Parathyroid adenoma (tissue), 2 donors: Measurements from ENCODE around the gene PPP1R8.
A peak's percentile ranks its signal among the peaks of the same experiment; 100 is the strongest.

Experiments
- H2AFZ ChIP-seq: fragments of 300-600 bp; sonication (generic); one replicate; pipeline ENCODE4 v1.7.0; 2017; ENCODE audit warnings: antibody characterized with exemption, mild to moderate bottlenecking
- H3K27ac ChIP-seq: fragments of 300-600 bp; sonication (generic); one replicate; pipeline ENCODE4 v1.7.0; 2017
- H3K27me3 ChIP-seq: fragments of 300-600 bp; sonication (generic); one replicate; pipeline ENCODE4 v1.7.0; 2017; ENCODE audit warnings: low read length; ENCODE audit not compliant: control insufficient read depth, insufficient read depth
- H3K36me3 ChIP-seq: fragments of 300-600 bp; sonication (generic); one replicate; pipeline ENCODE4 v1.7.0; 2017; ENCODE audit warnings: low read length; ENCODE audit not compliant: control insufficient read depth, insufficient read depth
- H3K4me1 ChIP-seq: fragments of 300-600 bp; sonication (generic); one replicate; pipeline ENCODE4 v1.7.0; 2017; ENCODE audit warnings: control low read depth
- H3K4me2 ChIP-seq: fragments of 300-600 bp; sonication (generic); one replicate; pipeline ENCODE4 v1.7.0; 2017; ENCODE audit warnings: low read length
- H3K4me3 ChIP-seq: fragments of 300-600 bp; sonication (generic); one replicate; pipeline ENCODE4 v1.7.0; 2017; ENCODE audit warnings: low read depth, low read length
- H3K79me2 ChIP-seq: fragments of 300-600 bp; sonication (generic); one replicate; pipeline ENCODE4 v1.7.0; 2017; ENCODE audit warnings: control low read depth
- H3K9ac ChIP-seq: fragments of 300-600 bp; sonication (generic); one replicate; pipeline ENCODE4 v1.7.0; 2017; ENCODE audit warnings: mild to moderate bottlenecking
- H3K9me3 ChIP-seq: fragments of 300-600 bp; sonication (generic); one replicate; pipeline ENCODE4 v1.7.0; 2017; ENCODE audit warnings: low read length; ENCODE audit not compliant: control insufficient read depth
- TF ChIP-seq, protein P1 (sequence below): fragments of 300-600 bp; sonication (generic); IDR thresholded peaks from one replicate; pipeline ENCODE4 v1.7.0; 2017; ENCODE audit warnings: antibody characterized with exemption, mild to moderate bottlenecking
- donor health status: primary hyperparathyroidism.

Gene PPP1R8

DNA sequence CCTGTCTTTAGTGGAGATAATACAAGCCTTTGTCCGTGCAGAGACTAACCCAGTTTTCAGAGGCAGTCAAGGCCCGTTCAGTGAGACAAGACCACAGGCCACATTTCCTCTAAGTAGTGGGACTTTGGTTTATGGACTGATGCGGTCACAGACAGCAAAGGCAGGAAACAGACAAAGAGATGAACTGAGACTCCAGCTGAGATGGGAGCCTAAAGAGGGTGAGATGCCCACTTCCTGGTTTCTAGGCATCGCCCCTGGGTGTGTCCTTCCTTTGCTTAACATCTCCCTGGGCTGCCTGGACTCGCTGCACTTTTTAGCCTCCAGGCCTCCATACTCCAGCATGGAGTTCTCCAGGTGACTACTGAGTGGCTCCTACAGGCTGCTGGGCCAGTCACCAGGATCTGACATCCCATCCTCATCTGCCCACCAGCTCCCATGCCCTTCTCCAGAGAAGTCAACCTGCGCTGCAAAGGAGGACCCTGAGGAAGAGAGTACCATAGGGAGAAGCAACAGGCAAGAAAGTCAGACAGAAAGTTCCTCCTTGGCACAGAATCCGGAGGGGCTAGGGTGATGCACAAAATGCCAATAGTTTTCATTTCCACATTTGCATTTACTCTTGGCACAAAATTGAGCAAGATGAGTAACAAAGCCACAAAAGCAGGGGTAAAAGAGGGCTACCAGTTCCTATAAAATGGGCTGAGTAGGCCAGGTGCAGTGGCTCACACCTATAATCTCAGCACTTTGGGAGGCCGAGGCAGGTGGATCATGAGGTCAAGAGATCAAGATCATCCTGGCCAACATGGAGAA lies 56.8 kb downstream of the PPP1R8 start:
- Histone ChIP-seq H3K4me2 (no peak overlapping the region), H2AFZ (no peak overlapping the region), H3K4me3 (no peak overlapping the region), H3K9me3 (no peaks in the 10 kb centered on the region), H3K4me1 (peaks cover 9% of the 10 kb centered on the region), H3K9ac (no peak overlapping the region), H3K27me3 (no peaks in the 10 kb centered on the region), H3K36me3 (no peaks in the 10 kb centered on the region), H3K27ac (no peak overlapping the region), H3K79me2 (no peaks in the 10 kb centered on the region)
- TF ChIP-seq, protein P1, sequence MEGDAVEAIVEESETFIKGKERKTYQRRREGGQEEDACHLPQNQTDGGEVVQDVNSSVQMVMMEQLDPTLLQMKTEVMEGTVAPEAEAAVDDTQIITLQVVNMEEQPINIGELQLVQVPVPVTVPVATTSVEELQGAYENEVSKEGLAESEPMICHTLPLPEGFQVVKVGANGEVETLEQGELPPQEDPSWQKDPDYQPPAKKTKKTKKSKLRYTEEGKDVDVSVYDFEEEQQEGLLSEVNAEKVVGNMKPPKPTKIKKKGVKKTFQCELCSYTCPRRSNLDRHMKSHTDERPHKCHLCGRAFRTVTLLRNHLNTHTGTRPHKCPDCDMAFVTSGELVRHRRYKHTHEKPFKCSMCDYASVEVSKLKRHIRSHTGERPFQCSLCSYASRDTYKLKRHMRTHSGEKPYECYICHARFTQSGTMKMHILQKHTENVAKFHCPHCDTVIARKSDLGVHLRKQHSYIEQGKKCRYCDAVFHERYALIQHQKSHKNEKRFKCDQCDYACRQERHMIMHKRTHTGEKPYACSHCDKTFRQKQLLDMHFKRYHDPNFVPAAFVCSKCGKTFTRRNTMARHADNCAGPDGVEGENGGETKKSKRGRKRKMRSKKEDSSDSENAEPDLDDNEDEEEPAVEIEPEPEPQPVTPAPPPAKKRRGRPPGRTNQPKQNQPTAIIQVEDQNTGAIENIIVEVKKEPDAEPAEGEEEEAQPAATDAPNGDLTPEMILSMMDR, result no peak

DNA sequence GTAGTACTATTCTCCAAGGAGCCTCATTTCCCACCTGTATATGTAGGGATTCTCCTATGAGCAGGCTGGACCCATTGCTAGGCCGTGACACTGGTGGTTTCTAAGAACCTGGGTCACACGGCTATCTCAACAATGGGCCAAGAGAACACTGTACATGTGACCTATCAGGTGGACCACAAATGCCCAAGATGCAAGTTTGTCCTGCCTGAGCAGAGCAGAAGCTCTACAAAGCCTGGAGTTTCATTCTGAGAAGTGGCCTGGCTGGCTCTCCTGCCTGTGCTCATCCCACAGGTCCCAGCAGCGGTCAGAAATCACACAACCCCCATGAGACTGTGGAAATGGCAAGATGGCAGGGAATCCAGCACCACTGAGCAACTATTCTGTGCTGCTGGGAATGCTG lies 58.9 kb downstream of the PPP1R8 start:
- Histone ChIP-seq H3K79me2 (no peaks in the 10 kb centered on the region), H3K4me3 (no peak overlapping the region), H3K9me3 (no peaks in the 10 kb centered on the region), H3K9ac (no peak overlapping the region), H2AFZ (no peak overlapping the region), H3K4me2 (no peak overlapping the region), H3K27me3 (no peaks in the 10 kb centered on the region), H3K36me3 (no peaks in the 10 kb centered on the region), H3K4me1 (no peaks in the 10 kb centered on the region), H3K27ac (no peak overlapping the region)
- TF ChIP-seq, protein P1, result no peak

DNA sequence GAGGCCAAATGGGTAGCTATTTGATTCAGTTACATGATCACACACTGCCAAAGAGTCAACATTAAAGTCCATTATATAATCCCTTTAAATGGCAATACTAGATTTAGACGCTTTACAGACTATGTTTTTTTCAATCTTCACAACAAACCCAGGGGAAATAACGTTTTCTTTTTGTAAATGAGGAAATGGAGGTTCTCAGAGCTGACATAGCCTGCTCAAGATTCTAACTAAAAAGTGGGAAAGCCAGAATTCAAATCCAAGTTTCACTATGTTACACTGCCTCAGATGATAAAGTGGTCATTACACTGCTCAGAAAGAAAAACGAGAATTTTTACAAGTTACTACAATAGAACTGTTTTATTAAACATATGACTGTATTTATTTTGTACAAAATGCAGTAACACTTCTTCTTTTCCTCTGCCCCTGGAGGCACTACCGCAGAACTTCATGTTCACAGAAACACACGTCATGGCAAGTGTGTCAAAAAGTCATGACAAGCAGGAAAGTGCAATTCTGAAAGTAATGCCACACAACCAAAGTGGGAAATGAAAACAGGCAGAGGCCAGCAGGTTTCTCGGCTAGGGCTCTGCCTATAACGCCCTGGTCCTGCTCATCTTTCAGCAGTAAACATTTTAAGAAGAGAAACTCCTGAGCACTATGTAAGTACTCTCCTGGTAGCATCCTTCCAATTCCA lies 60.8 kb downstream of the PPP1R8 start:
- H3K79me2 ChIP-seq, result no peaks in the 10 kb centered on the region
- H2AFZ ChIP-seq, result no peak overlapping the region
- TF ChIP-seq, protein P1, result no peak
- no peaks in the 10 kb centered on the region for H3K4me1 ChIP-seq
- no peaks in the 10 kb centered on the region for H3K27me3 ChIP-seq
- H3K9ac ChIP-seq, result no peak overlapping the region
- no peaks in the 10 kb centered on the region for H3K9me3 ChIP-seq
- no peak overlapping the region for H3K4me3 ChIP-seq
- no peaks in the 10 kb centered on the region for H3K36me3 ChIP-seq
- H3K27ac ChIP-seq, result peak overlapping the region; percentile 51
- no peak overlapping the region for H3K4me2 ChIP-seq

DNA sequence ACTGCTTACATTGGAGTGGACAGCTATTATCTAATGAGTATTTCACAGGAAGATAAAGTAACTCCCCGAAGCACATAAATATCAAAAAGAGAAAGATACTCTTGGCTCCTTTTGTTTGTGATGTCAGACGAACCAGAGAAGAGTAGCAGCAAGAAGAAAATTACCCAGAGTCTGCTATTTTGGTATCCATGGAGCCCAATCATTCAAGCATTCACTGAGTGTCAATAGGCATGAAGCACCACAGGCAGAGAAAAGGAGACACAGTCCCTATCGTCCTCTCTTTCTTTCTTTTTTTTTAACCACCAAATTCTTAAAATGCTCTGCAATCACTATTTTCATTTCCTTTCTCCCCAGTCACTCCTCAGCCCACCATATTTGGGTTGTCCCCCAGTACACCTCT lies 63.9 kb downstream of the PPP1R8 start:
- H3K4me3 ChIP-seq, result no peak overlapping the region
- no peak overlapping the region for H3K27ac ChIP-seq
- TF ChIP-seq, protein P1, result no peak
- no peaks in the 10 kb centered on the region for H3K27me3 ChIP-seq
- H3K79me2 ChIP-seq, result no peaks in the 10 kb centered on the region
- no peak overlapping the region for H3K9ac ChIP-seq
- peak overlapping the region; percentile 47 for H3K4me2 ChIP-seq
- no peaks in the 10 kb centered on the region for H3K4me1 ChIP-seq
- no peaks in the 10 kb centered on the region for H3K9me3 ChIP-seq
- H2AFZ ChIP-seq, result no peak overlapping the region
- H3K36me3 ChIP-seq, result no peaks in the 10 kb centered on the region
